GM12873 (cell line): ENCODE data around the gene ST7.

Source experiments
- TF ChIP-seq, protein P1 (sequence below): IDR thresholded peaks from 2 replicates; pipeline ENCODE4 v1.5.1; 2012; ENCODE audit warnings: low read depth, mild to moderate bottlenecking, moderate library complexity, low read length, control low read depth; ENCODE audit not compliant: insufficient read depth; ENCODE audit errors: missing control alignments

The ST7 gene

DNA sequence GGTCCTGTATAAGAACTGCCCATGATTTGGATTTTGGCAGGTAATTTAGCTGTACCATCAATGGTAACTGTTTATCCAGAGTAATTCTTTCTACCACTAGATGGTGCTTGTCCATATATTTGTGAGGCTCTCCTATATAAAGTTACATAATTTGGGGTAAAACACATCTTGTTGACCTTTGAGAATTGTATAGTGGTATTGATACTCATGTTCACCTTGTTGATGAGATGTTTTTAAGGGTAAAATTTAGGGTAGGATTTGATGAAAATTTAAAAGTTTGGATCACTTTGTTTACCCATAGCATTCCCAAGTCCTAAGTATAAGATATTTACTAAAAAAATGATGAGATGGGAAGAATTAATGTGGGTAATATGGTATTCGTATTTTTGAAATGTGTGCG is 31.6 kb downstream of the ST7 start:
- TF ChIP-seq, protein P1, sequence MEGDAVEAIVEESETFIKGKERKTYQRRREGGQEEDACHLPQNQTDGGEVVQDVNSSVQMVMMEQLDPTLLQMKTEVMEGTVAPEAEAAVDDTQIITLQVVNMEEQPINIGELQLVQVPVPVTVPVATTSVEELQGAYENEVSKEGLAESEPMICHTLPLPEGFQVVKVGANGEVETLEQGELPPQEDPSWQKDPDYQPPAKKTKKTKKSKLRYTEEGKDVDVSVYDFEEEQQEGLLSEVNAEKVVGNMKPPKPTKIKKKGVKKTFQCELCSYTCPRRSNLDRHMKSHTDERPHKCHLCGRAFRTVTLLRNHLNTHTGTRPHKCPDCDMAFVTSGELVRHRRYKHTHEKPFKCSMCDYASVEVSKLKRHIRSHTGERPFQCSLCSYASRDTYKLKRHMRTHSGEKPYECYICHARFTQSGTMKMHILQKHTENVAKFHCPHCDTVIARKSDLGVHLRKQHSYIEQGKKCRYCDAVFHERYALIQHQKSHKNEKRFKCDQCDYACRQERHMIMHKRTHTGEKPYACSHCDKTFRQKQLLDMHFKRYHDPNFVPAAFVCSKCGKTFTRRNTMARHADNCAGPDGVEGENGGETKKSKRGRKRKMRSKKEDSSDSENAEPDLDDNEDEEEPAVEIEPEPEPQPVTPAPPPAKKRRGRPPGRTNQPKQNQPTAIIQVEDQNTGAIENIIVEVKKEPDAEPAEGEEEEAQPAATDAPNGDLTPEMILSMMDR = peak; percentile 60

DNA sequence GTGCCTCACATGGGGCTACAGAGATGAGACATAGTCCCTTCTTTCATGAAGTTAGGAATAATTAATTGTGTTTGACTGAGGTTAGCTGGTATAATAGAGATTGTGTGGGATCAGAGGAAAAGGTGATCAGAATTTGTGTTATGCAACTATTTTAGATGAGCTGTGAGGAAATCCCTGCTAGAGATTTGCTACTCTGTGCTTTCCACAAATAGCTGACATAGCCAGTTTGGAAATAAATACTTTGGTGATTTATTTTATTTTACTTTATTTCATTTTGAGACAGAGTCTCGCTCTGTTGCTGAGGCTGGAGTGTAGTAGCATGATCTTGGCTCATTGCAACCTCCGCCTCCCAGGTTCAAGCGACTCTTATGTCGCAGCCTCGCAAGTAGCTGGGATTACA is 32.3 kb downstream of the ST7 start:
- TF ChIP-seq, protein P1 = no peak

DNA sequence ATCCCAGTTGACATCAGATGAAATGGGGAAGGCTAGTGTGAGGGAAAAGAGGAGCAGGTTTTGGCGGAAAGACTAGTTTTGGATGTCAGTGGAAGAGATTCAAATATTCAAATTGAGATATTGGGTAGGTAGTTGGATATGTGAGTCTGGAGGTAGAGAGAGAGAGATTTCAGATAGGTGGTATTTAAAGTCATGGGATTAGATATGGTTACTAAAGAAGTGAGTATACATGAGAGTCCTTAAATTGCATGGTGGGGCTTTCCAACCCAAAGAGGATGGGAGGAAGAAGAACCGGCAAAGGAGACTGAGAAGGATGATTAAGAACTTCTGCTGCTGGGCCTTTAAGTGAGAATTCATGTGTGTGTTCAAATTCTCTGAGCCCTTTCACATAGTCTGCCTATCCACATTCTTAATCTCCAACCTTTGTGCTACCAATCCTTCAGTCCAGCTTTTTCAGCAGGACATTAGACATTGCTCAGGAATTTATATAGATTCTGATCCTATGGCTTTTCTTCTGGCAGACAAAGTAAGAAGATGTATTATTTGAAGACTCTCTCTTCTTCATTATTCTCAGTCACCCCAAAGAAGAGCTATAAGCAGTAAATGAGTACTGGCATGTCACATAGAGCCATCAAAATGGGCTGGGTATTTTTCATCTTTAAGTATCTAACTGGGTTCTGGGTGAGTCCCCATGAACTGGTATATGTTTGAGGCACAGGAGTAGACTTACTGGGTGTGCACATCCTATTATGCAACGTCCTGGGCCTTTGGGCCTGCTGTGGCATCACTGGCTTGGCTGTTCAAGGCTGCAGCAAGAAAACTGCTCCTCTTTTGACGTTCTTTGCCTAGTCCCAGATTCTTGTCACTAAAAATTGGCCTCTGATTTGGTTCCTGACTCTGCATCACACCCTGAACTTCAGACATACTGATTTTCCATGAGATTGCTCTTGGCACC is 33.6 kb downstream of the ST7 start:
- TF ChIP-seq, protein P1 = no peak

DNA sequence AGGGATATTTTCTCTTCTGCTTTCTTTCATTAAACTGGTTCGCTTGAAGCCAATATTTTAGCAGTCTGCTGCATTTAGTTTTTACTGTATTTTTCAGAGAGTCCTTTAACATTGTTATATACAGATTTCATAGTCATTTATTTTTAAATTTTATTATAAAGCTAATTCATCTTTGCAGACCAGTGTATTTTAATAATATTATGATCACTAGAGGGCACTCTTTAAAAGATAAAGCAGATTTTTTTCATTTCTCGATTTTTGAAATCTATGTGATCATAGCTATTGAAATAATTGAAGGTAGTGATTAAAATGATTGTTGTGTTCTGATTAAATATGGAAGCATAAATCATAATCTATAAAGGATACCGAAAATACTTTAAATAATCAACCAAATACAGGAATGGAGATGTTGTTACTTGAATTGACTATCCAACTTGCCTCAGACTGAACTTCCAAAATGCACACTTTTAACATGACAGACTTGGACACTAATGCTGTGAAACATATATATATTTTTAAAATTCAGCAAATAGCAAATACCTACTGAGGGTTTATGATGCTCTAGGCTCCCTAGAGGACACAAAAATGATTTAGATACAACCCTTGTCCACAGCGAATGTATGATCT is 35.2 kb downstream of the ST7 start:
- TF ChIP-seq, protein P1 = peak; percentile 1

DNA sequence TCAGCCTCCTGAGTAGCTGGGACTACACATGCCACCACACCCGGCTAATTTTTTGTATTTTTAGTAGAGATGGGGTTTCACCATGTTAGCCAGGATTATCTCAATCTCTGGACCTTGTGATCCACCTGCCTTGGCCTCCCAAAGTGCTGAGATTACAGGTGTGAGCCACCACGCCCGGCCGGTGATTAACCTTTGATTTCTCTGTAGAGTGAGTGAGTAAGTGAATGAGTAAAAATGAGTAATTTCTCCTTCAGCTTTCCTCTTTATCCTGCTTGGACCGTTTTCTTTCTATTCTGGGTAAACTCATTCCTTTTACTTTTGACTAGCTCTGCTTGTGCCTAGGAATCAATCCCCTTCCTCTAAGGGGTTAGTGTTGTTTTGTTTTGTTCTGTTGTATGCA is 36.8 kb downstream of the ST7 start:
- TF ChIP-seq, protein P1 = no peak

DNA sequence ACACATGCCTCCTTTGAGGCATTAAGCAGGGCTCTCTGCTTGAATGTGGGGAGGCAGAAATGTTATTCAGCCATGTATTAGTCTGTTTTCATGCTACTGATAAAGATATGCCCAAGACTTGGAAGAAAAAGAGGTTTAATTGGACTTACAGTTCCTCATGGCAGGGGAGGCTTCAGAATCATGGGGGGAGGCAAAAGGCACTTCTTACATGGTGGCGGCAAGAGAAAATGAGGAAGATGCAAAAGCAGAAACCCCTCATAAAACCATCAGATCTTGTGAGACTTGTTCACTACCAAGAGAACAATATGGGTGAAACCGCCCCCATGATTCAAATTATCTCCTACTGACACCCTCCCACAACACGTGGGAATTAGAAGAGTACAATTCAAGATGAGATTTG is 37.9 kb downstream of the ST7 start:
- TF ChIP-seq, protein P1 = no peak

DNA sequence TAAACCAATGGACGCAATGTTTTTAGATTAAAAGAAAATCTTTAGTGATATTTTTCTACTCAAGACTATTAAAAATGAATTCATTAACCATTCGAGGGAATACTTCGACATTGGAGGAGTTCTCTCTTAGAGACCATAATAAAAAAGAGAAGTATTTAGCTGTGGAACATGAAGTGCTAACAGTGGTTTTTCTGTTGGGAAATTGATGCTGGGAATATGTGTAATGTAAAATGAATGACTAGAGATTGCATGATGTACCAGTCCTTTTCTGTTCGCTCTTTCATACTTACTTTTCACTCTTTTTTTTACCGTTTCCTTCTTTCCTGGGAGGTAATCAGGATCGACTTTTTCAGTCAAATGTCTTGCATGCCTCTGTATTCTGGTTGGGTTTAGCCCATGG is 41.3 kb downstream of the ST7 start:
- TF ChIP-seq, protein P1 = no peak
